OCI-LY3 (cell line): Measurements from ENCODE around the gene KRT13.

Experiments used
- H2AFZ ChIP-seq: fragments of 200-600, 300-600 bp; shearing (Covaris generic); 2 replicates; pipeline ENCODE4 v1.6.0; 2014; ENCODE audit warnings: antibody characterized with exemption, low read depth, low read length
- H3K27ac ChIP-seq: fragments of 200-600, 300-600 bp; sonication (generic); 2 replicates; pipeline ENCODE4 v1.5.1; 2014; ENCODE audit warnings: mild to moderate bottlenecking, low read length, moderate library complexity, mixed read lengths
- H3K27me3 ChIP-seq: fragments of 200-600, 300-600 bp; sonication (generic); 2 replicates; pipeline ENCODE4 v1.6.1; 2014; ENCODE audit warnings: low read depth, low read length, mixed read lengths
- H3K36me3 ChIP-seq: fragments of 200-600, 300-600 bp; sonication (generic); replicated peaks from 2 replicates; pipeline ENCODE3; 2014; ENCODE audit warnings: low read depth, low read length, mixed read lengths
- H3K4me1 ChIP-seq: fragments of 300-600, 200-600 bp; sonication (generic); 2 replicates; pipeline ENCODE4 v1.6.1; 2014; ENCODE audit warnings: low read length, mixed read lengths
- H3K4me2 ChIP-seq: fragments of 200-600, 300-600 bp; sonication (generic); 2 replicates; pipeline ENCODE4 v1.6.1; 2014; ENCODE audit warnings: low read length, mixed read lengths
- H3K4me3 ChIP-seq: fragments of 300-600, 200-600 bp; sonication (generic); 2 replicates; pipeline ENCODE4 v1.5.1; 2014; ENCODE audit warnings: antibody characterized with exemption, mild to moderate bottlenecking, low read length, moderate library complexity
- H3K79me2 ChIP-seq: fragments of 300-600, 200-600 bp; shearing (Covaris generic); 2 replicates; pipeline ENCODE4 v1.6.1; 2014; ENCODE audit warnings: mild to moderate bottlenecking, low read length, mixed read lengths
- H3K9ac ChIP-seq: fragments of 300-600, 200-600 bp; shearing (Covaris generic); 2 replicates; pipeline ENCODE4 v1.6.0; 2014; ENCODE audit warnings: mild to moderate bottlenecking, low read length, moderate library complexity
- H3K9me3 ChIP-seq: fragments of 200-600, 300-600 bp; shearing (Covaris generic); 2 replicates; pipeline ENCODE4 v1.6.1; 2014; ENCODE audit warnings: low read length, mixed read lengths; ENCODE audit not compliant: insufficient read depth
- H4K20me1 ChIP-seq: fragments of 200-600, 300-600 bp; sonication (generic); 2 replicates; pipeline ENCODE4 v1.6.1; 2016; ENCODE audit warnings: low read length, mixed read lengths; ENCODE audit not compliant: insufficient read depth
- EZH2phosphoT487 ChIP-seq: fragments of 200-600 bp; shearing (Covaris generic); IDR thresholded peaks from 2 replicates; pipeline ENCODE4 v1.6.1; 2018; ENCODE audit warnings: antibody characterized with exemption, mixed run types, low read depth
- TF ChIP-seq, protein P1 (sequence below): fragments of 200-600, 300-600 bp; sonication (generic); IDR thresholded peaks from 2 replicates; pipeline ENCODE4 v1.5.1; 2014; ENCODE audit warnings: antibody characterized with exemption, low read length, low read depth

The KRT13 gene

DNA sequence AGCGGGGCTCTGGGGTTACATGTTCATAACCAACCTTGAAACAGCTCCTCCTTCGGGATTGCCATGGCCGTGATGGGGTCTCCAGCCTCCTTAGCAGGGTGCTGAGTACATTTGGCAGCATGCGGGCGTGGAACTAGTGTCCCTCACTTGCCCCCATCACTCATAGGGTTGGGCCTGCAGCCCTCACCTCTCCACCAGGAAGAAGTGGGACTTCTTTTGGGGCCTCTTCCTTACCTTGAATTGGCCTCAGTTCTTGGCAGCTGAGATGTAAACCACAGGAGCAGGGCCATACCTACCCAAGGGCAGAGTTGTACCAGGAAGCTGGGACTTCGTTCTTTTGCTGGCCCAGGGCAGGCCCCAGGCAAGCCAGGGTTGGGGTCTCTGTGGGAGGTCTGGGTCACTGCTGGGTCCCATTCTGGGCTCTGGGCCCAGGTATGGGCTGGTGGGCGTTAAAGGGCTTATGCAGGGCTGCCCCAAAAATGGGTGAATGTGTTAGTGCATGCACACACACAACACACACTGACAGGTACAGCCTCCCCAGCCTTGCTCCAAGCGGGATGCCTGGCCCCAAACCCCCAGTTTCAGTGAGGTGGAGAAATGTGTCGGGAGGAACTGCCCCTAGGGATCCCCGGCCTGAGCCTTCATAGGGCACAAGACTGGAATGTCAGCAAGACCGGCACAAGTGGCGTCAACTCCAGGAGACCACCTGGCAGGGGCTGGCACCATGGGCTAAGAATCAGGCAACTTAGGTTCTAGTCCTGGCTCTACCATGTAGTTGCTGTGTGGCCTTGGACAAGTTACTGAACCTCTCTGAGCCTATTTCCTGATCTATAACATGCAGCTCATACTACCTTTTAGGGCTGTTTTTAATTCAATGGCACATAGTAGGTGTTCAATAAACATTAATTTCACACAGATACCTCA lies 17.2 kb upstream of the KRT13 start:
- H3K9ac ChIP-seq = no peak overlapping the region
- H3K27ac ChIP-seq = no peak overlapping the region
- H2AFZ ChIP-seq = no peak overlapping the region
- no peak overlapping the region for H3K4me2 ChIP-seq
- peaks cover 9% of the 10 kb centered on the region for H3K27me3 ChIP-seq
- no peaks in the 10 kb centered on the region for H3K4me1 ChIP-seq
- H4K20me1 ChIP-seq = no peaks in the 10 kb centered on the region
- no peak overlapping the region for H3K4me3 ChIP-seq
- H3K79me2 ChIP-seq = no peaks in the 10 kb centered on the region
- H3K9me3 ChIP-seq = no peaks in the 10 kb centered on the region
- H3K36me3 ChIP-seq = no peaks in the 10 kb centered on the region
- no peak for TF ChIP-seq EZH2phosphoT487
- TF ChIP-seq, protein P1, sequence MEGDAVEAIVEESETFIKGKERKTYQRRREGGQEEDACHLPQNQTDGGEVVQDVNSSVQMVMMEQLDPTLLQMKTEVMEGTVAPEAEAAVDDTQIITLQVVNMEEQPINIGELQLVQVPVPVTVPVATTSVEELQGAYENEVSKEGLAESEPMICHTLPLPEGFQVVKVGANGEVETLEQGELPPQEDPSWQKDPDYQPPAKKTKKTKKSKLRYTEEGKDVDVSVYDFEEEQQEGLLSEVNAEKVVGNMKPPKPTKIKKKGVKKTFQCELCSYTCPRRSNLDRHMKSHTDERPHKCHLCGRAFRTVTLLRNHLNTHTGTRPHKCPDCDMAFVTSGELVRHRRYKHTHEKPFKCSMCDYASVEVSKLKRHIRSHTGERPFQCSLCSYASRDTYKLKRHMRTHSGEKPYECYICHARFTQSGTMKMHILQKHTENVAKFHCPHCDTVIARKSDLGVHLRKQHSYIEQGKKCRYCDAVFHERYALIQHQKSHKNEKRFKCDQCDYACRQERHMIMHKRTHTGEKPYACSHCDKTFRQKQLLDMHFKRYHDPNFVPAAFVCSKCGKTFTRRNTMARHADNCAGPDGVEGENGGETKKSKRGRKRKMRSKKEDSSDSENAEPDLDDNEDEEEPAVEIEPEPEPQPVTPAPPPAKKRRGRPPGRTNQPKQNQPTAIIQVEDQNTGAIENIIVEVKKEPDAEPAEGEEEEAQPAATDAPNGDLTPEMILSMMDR = no peak

DNA sequence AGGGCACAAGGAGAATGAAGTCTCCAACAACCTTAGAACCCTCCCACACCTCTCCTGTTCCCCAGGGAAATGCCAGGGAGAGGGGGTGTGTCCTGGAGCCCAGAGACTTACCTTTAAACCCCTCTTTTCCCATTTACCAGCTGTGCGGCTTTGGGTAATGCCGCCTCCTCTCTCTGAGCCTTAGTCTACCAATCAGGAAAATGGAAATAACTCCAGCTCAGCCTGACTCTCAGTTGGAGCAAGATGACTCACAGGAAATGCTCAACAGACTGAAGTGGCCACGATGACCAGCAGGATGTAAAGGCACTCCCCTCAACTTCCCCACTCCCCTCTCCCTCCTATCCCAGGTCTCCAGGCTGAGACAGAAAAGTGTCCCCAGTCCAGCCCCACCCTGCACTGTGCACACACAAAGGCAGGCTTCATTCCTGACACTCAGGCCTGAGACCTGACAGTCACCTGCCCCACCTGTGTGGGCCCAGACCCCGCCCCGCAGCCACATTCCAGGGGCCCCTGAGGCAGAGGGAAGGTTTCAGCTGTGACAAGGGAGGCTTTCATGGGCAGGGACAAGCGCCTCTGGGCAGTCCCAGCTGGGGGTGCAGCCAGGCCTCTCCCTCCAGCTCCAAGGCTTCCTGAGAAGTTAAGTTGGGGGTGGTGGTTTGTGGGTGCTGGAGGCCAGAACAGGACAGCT lies 16.3 kb upstream of the KRT13 start:
- H3K9ac ChIP-seq = no peak overlapping the region
- no peak overlapping the region for H3K4me2 ChIP-seq
- H3K4me1 ChIP-seq = no peaks in the 10 kb centered on the region
- TF ChIP-seq EZH2phosphoT487 = no peak
- TF ChIP-seq, protein P1 = no peak
- no peaks in the 10 kb centered on the region for H3K36me3 ChIP-seq
- H4K20me1 ChIP-seq = no peaks in the 10 kb centered on the region
- peaks cover 9% of the 10 kb centered on the region for H3K27me3 ChIP-seq
- no peak overlapping the region for H3K27ac ChIP-seq
- no peak overlapping the region for H2AFZ ChIP-seq
- no peak overlapping the region for H3K4me3 ChIP-seq
- no peaks in the 10 kb centered on the region for H3K9me3 ChIP-seq
- H3K79me2 ChIP-seq = no peaks in the 10 kb centered on the region

DNA sequence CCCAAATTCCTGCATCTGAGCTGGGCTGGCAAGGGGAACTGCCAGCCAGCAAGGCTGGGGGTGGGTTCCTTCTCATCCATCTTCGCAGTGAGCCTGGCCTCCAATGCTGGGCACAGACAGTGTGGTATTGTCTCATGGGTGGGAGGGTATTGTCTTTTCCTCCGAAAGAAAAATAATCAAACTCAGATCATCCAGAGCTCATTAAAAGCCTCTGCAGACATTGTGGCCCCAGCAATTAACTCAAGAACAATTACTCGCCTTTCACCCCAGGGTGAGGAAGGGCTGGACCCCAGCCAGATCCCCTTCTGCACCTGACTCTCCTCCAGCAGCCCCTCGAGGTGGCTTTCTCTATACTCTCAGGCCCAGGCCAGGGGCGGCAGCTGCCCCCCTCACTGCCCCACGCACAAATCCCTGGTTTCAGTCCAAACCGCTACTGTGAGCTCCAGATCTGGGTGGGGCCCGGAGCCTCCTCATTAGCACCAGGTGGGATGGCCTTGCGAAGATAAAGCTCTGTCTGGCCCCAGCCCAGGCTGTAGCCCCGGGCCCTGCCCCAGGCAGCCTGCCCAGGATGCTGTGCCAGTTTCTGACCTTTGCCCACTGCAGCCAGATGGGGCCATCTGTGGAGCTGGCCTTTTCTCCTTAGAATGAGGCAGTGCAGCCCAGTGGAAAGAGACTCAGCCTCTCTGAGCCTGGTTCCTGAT lies 15.6 kb upstream of the KRT13 start:
- Histone ChIP-seq H3K4me3 (no peak overlapping the region), H4K20me1 (no peaks in the 10 kb centered on the region), H3K4me2 (no peak overlapping the region), H3K27ac (no peak overlapping the region), H3K36me3 (no peaks in the 10 kb centered on the region), H2AFZ (no peak overlapping the region), H3K4me1 (no peaks in the 10 kb centered on the region), H3K27me3 (peaks cover 9% of the 10 kb centered on the region), H3K79me2 (no peaks in the 10 kb centered on the region), H3K9ac (no peak overlapping the region), H3K9me3 (no peaks in the 10 kb centered on the region)
- TF ChIP-seq EZH2phosphoT487 = no peak
- TF ChIP-seq, protein P1 = no peak
